Spleen (tissue), 7 donors: ENCODE results near the gene DTNB.

Source experiments
- POLR2A ChIP-seq, 3 donors: fragments of 450-650 bp; IDR thresholded peaks; one replicate each; pipeline ENCODE4 v1.5.1; 2017; ENCODE audit warnings: antibody characterized with exemption in 3 of 3, mild to moderate bottlenecking in 1 of 3
- TF ChIP-seq, protein P1 (sequence below), 11 experiments: fragments of 200-600 bp in 7 of 11; fragments of 450-650 bp in 4 of 11; sonication (generic) in 4 of 11; IDR thresholded peaks in 8 of 11; conservative IDR thresholded peaks in 3 of 11; 1 replicate in 7 of 11; 2 replicates in 4 of 11; pipeline versions ENCODE4 v1.4.0 to v1.8.0; 2016 to 2021; ENCODE audit warnings: antibody characterized with exemption in 11 of 11, inconsistent platforms in 4 of 11, mild to moderate bottlenecking in 1 of 11
- donor health status: DM: no; HTN: no; CAD: no; lungs with moderate emphysema.
- donor health status: DM: no; HTN: no; CAD: no.
- donor health status: DM: no; HTN: no; CAD: no.

DNA sequence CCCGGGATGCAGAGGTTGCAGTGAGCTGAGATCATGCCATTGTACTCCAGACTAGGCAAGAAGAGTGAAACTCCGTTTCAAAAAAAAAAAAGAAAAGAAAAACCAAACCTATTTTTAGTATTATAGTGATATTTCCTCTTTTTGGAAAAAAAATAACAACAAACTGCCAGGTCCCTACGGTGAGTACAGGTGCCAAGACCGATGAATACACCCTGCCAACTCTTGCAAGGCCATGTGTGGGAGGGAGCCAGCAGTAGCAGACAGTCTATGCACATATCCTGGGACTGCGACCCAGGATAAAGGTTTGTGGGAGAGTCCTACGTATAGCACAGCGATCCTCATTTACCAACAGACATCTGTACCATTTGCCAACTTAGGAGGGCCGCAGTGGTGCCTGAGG, 262.1 kb downstream of the DTNB start:
- TF ChIP-seq, protein P1, sequence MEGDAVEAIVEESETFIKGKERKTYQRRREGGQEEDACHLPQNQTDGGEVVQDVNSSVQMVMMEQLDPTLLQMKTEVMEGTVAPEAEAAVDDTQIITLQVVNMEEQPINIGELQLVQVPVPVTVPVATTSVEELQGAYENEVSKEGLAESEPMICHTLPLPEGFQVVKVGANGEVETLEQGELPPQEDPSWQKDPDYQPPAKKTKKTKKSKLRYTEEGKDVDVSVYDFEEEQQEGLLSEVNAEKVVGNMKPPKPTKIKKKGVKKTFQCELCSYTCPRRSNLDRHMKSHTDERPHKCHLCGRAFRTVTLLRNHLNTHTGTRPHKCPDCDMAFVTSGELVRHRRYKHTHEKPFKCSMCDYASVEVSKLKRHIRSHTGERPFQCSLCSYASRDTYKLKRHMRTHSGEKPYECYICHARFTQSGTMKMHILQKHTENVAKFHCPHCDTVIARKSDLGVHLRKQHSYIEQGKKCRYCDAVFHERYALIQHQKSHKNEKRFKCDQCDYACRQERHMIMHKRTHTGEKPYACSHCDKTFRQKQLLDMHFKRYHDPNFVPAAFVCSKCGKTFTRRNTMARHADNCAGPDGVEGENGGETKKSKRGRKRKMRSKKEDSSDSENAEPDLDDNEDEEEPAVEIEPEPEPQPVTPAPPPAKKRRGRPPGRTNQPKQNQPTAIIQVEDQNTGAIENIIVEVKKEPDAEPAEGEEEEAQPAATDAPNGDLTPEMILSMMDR (IDR thresholded peaks at IDR 0.05 in 8 of 11, conservative IDR thresholded peaks at IDR 0.05 in 3 of 11): no peak
- no peak for TF ChIP-seq POLR2A (IDR thresholded peaks at IDR 0.05)
